ENCODE data around the gene TRA2A. TPM values are rescaled to one million over a fixed set of nuclear protein-coding genes. Genes with fewer than 3 reads are reported as not detected.
A peak's percentile ranks its signal among the peaks of the same experiment; 100 is the strongest.

Gene TRA2A
- total and polyA plus RNA-seq, 2 experiments from 2014 or later = 55.4 to 57.2 TPM

GRCh38 chr7:23471106-23471859 lies 60.5 kb downstream of the TRA2A start:
- no peaks in the 10 kb centered on the region for H3K9me3 ChIP-seq (ENCODE audit: low read depth)
- peaks cover 6% of the 10 kb centered on the region for H4K20me1 ChIP-seq (ENCODE audit: insufficient read depth, poor library complexity, severe bottlenecking)
- no peaks in the 10 kb centered on the region for H3K9me2 ChIP-seq (replicated peaks; ENCODE audit: insufficient read depth)
- H3K79me2 ChIP-seq = peaks cover 46% of the 10 kb centered on the region
- peak overlapping the region; percentile 69 for H3K4me3 ChIP-seq
- TF ChIP-seq CTCF (IDR thresholded peaks at IDR 0.05; ENCODE audit: poor library complexity) (no peak), EZH2 (IDR thresholded peaks at IDR 0.05; ENCODE audit: borderline replicate concordance) (no peak), EZH2phosphoT487 (IDR thresholded peaks at IDR 0.05; ENCODE audit: low read depth, severe bottlenecking, unreplicated experiment) (no peak)
- H3K27ac ChIP-seq = peak overlapping the region; percentile 98
- peak overlapping the region; percentile 57 for H2AFZ ChIP-seq
- peak overlapping the region; percentile 93 for H3K4me2 ChIP-seq
- H3K36me3 ChIP-seq (replicated peaks; ENCODE audit: insufficient read depth, low read depth) = no peaks in the 10 kb centered on the region
- H3K27me3 ChIP-seq = no peaks in the 10 kb centered on the region
- DNase-seq (ENCODE audit: low spot score) = peak; percentile 92
- WGBS (ENCODE audit: low lambda C conversion rate, missing lambda C conversion rate) = under 1% methylated on average over 26 of the region's 44 CpGs
- peaks cover 16% of the 10 kb centered on the region for H3K4me1 ChIP-seq (ENCODE audit: insufficient read depth)

GRCh38 chr7:23470330-23471105 lies 61.3 kb downstream of the TRA2A start, which contains the start of gene IGF2BP3:
TSS of gene IGF2BP3 (minus strand) at chr7:23470491. CDS start at chr7:23470110, 381 bp downstream.
- Histone ChIP-seq H3K9me3 (ENCODE audit: low read depth) (no peaks in the 10 kb centered on the region), H3K36me3 (replicated peaks; ENCODE audit: insufficient read depth, low read depth) (no peaks in the 10 kb centered on the region), H3K4me2 (peak within 1 kb of the TSS; percentile 93), H3K27me3 (no peaks in the 10 kb centered on the region), H3K27ac (peak within 1 kb of the TSS; percentile 98), H3K4me3 (peak within 1 kb of the TSS; percentile 69), H4K20me1 (ENCODE audit: insufficient read depth, poor library complexity, severe bottlenecking) (peaks cover 11% of the 10 kb centered on the region), H3K9me2 (replicated peaks; ENCODE audit: insufficient read depth) (no peaks in the 10 kb centered on the region), H3K4me1 (ENCODE audit: insufficient read depth) (peaks cover 23% of the 10 kb centered on the region), H2AFZ (peak within 1 kb of the TSS; percentile 57), H3K79me2 (peaks cover 54% of the 10 kb centered on the region)
- WGBS (ENCODE audit: low lambda C conversion rate, missing lambda C conversion rate) = 2% methylated on average over 31 of the region's 34 CpGs
- peak; percentile 94 for DNase-seq (ENCODE audit: low spot score)
- TF ChIP-seq EZH2 (IDR thresholded peaks at IDR 0.05; ENCODE audit: borderline replicate concordance) (no peak), CTCF (IDR thresholded peaks at IDR 0.05; ENCODE audit: poor library complexity) (no peak), EZH2phosphoT487 (IDR thresholded peaks at IDR 0.05; ENCODE audit: low read depth, severe bottlenecking, unreplicated experiment) (no peak)

GRCh38 chr7:23469961-23470250 lies 61.9 kb downstream of the TRA2A start:
- WGBS (ENCODE audit: low lambda C conversion rate, missing lambda C conversion rate) = 1% methylated on average over 18 of the region's 18 CpGs
- no peak for DNase-seq (ENCODE audit: low spot score)
- H4K20me1 ChIP-seq (ENCODE audit: insufficient read depth, poor library complexity, severe bottlenecking) = peaks cover 15% of the 10 kb centered on the region
- TF ChIP-seq EZH2phosphoT487 (IDR thresholded peaks at IDR 0.05; ENCODE audit: low read depth, severe bottlenecking, unreplicated experiment) = no peak
- no peak for TF ChIP-seq CTCF (IDR thresholded peaks at IDR 0.05; ENCODE audit: poor library complexity)
- no peak for TF ChIP-seq EZH2 (IDR thresholded peaks at IDR 0.05; ENCODE audit: borderline replicate concordance)
- peaks cover 27% of the 10 kb centered on the region for H3K4me1 ChIP-seq (ENCODE audit: insufficient read depth)
- peak overlapping the region; percentile 98 for H3K27ac ChIP-seq
- H3K9me3 ChIP-seq (ENCODE audit: low read depth) = no peaks in the 10 kb centered on the region
- peak overlapping the region; percentile 69 for H3K4me3 ChIP-seq
- H3K4me2 ChIP-seq = peak overlapping the region; percentile 93
- peaks cover 59% of the 10 kb centered on the region for H3K79me2 ChIP-seq
- no peaks in the 10 kb centered on the region for H3K27me3 ChIP-seq
- no peaks in the 10 kb centered on the region for H3K9me2 ChIP-seq (replicated peaks; ENCODE audit: insufficient read depth)
- no peaks in the 10 kb centered on the region for H3K36me3 ChIP-seq (replicated peaks; ENCODE audit: insufficient read depth, low read depth)
- H2AFZ ChIP-seq = peak overlapping the region; percentile 15
